NK-92 treated with Interleukin-12 subunit alpha and Interleukin-12 subunit beta, amount 100 ng/mL, for 24 hours (cell line): Measurements from ENCODE around the gene VPS72.

ENCODE experiments used
- DNase-seq: peaks from one replicate; lab custom pipeline; 2025; lab: John Stamatoyannopoulos, UW

Gene VPS72

DNA sequence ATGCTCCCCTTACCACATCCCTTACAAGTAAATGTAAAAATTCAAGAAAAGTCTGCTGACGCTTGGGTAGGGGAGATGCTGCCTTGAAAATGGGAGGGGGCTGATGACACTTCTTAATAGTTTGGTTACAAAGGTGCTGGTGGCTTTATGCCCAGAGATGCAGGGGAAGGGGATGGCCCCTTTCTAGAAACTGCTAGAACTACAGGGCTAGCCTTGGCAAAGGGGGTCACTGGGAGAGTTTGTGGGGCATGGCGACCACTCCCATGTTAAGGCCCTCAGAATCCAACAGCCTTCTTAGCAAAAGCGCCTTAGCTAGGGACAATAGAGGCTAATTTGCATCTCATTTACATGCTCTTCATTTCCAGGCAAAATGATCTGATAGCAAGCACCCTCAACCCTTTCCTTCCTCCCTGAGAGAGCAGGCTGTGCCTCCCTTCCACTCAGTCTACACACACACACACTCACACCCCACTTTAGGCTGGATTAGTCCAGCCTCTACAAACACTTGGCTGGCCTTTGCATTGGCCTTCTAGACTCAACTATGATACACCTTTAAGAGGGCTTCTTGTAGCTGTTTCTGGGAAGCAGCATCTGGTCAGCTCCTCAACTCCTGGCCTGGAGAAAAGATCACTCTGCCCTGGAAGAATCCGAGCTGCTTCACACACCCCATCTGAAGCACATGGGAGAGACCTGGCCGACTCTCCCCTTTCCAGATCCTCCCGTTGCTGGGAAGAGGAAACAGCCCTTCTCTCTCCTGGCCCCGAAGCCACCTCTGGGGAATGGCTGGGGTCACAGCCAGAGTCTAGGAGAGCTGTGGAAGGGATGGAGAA, 45.3 kb downstream of the VPS72 start:
- no peak for DNase-seq

DNA sequence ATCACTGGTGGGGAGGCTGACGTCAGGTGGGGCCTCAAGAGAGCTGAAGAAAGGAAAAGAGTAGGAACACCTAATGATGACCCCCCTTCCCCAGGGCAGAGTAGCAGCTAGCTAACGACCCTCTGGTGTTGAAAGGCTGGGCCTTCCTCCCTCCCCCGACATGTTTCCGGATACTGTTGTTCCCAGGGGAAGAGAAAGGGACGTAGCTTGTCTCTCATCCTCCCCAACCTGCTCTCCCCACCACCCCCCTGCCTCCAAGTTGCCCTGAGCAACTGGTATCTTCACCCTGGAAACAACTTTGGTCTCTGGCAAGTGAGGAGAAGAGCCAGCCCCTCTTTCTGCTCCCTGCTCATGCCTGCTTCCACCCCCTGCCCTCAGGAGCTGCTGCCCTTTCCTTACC, 46.0 kb downstream of the VPS72 start:
- no peak for DNase-seq

DNA sequence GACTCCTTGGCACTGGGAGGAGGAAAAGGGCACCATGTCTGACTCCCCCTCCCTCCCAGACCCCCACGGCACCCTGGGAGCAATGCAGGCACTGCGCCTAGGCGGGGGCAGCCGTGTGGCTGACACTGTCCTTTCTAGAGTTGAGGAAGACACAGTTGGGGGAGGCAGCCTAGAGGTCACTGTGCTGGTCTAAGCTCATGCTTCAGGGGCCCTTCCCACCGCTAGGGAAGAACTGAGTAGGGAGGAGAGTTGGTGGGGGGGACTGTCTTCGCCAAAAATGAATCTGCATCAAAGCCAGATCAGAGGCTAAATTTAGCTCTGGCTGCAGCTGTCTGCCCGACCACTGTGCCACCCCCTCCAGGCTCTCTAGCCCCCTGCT, 47.0 kb downstream of the VPS72 start:
- no peak for DNase-seq

DNA sequence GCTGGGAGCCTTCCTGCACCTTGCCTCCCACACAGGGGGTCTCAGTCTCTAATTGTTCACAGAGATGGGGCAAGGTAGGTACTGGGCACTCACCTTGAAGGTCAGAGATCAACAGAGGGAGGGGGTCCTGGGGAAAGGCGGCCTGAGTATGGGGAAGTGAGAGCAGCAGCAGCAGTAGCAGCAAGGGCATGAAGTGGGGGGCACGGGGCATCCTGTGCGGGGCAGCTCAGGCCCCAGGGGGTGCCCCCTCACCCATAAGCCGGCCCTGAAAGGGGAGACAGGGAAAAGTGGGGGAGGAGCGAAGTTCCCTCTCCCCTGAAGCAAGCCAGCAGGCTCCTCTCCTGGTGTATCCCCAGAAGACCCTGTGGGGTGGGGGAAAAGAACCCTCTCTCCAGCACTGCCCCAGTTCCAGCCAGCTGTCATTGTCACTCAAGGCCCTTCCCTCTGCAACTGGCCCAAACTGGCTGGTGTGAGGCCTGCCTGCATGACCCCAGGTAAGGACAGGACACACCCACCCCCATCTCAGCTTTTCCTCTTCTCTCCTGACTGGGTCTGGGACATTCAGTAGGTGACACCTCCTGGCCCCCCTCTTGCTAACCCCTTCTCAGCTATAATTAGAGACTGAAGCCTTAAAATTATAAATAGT, 47.5 kb downstream of the VPS72 start:
- no peak for DNase-seq

DNA sequence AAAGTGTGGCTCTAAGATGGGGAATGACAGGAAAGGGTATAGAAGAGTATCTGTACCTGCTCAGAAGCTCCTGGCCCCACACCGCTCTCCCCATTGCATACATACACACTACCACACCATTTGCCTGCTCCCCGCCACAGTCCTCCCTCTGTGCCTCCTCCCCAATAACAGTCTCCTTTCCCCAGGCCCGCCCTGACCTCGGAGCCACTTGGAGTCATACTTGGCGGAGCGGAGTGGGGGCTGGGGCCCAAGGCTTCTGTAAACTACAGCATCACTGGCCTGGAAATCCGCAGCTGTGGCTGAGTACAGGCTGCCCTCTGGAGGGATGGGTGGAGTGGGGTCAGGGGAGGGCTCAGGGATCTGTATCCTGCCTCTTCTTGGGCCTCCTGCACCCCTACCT, 52.2 kb downstream of the VPS72 start:
- DNase-seq: no peak

DNA sequence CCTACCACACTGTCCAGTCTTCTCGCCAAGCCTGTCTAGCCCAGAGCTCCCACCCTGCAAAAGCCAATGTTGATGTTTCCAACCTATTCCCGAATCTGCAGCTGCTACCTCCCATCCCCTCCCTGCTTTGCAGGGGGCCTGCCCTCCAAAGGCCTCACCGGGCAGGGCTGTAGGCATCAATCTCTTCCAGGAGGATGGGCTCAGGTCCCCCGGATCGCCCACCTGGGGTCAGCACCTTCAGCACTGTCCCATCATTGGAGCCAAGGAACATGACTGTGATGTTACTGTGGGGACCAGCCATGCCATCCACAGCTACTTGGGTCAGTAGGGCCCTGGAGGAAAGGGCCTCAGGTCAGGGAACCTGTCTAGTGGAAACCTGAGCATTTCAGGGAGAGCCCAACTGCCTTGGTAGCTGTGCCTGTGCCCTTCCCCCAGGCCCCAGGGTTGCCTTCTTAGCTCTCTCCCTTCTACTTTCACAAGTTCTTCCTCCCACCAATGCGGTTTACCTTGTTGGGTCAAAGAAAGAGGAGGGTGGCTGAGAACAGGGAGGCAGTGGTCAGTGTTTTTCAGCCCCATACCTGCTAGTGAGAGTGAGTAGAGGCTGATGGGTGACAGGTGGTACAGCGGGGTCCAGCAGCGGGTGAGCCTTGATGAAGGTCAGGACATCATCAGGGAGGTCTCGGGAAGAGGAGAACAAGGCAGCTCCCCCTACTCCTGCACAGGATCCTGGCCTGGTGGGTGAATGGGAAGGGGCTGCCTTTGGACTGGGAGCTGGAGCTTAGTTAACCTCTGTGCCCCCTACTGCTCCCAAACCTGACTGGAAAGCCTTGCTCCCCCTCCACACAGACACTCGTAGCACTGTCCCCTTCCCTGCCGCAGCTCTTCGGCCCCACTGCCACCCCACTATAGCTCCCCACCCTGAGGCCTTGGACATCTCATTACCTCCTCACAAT, 54.3 kb downstream of the VPS72 start:
- no peak for DNase-seq

DNA sequence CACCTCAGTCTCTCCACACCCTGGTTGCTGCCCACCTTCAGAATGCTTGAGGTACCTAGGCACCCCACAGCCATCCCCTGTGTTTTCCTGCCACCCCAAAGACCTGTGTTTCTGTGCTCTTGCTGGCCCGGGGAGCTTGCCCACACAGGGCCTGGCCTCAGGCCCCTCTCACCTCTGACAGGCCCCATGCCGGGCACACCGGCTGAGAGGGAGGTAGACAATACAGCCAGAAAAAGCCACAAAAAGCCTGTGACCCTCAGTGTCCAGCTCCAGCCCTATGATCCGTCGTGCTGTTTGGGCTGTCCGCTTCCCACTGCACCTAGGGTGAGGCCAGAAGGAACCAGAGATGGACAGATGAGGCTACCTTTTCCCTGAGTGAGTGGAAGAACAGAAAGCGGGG, 55.0 kb downstream of the VPS72 start:
- no peak for DNase-seq

DNA sequence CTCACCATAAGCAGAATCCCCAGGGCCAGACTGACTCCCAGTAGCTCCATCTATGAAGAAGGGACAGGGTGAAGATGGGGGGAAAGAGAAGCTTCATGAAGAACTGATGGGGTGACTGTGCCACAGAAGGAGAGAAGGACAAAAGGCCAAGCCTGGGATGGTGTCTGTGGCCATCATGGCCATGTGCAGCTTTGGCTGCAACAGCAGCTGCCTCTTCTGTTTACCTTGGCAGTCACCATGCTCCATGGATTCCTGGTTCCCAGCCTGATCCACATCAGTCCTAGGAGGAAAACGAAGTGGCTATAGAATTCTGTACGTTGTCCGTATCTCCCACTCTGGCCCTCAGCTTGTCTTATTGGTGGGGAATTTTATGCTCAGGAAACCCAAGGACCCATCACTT, 55.6 kb downstream of the VPS72 start:
- DNase-seq: no peak

DNA sequence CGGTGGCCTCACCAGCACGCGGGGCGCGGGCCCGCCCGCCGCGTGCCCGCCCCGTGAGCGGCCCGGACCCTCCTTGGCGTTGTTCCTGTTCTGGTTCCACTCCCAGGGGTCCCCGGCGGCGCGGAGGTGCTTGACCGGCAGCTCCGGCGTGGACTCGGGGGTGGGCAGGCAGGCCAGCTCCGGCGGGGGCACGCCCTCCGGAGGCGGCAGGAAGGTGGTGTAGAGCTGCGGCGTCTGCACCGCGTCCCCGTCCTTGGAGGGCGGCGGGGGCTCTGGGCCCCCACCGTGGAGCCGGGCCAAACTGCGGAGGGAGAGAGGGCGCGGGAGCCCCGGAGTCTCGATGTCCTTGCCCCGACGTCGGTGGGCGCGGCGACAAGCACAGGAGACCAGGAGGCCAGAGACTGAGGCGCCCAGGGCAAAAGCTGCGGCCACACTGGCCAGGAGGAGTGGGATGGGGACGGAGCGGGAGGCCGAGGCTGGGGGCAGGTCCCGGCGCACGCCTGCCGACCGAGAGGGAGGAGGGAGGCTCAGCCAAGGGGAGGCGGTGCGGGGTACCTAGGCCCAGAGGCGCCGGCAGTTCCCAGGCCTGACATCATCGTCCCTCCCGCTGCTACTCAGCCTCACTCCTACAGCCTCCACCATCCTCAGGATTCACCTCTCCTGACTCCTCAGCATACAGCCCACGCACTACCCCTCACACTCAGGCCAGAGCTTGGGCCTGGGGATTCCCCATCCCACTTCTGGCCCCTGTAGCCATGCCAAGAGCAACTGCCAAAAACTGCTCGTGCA, 56.8 kb downstream of the VPS72 start:
- no peak for DNase-seq

DNA sequence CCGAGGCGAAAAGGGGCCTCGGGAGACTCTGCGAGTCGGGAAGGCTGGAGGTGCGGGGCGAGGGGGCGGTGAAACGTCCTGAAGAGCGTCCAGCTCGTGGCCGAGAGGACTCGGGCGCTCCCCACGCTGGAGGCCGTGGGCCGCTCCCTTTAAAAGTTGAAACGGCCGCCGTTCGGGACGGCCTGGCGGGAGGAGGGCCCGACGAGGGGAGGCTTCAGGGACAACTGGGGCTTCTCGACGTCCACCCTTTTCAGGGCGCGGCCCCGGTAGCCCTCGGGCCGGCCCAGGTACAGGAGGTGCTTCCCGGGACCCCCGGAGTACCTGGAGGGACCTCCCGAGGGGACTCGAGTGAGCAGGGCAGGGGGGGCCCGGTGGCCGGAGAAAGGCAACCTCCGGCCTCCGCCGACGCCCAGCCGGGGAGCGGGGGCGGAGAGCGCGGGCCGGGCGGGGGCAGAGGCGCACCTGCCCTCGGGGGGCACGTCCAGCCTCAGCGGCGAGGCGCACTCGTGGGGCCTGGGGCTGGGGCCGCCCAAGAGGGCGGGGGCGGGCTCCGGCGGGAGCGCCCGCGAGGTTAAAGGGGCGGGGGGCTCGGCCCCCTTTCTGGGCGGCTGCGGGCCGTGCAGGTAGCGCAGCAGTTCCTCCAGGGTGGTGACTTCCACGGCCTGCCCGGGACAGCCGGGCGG, 57.5 kb downstream of the VPS72 start:
- DNase-seq: no peak

DNA sequence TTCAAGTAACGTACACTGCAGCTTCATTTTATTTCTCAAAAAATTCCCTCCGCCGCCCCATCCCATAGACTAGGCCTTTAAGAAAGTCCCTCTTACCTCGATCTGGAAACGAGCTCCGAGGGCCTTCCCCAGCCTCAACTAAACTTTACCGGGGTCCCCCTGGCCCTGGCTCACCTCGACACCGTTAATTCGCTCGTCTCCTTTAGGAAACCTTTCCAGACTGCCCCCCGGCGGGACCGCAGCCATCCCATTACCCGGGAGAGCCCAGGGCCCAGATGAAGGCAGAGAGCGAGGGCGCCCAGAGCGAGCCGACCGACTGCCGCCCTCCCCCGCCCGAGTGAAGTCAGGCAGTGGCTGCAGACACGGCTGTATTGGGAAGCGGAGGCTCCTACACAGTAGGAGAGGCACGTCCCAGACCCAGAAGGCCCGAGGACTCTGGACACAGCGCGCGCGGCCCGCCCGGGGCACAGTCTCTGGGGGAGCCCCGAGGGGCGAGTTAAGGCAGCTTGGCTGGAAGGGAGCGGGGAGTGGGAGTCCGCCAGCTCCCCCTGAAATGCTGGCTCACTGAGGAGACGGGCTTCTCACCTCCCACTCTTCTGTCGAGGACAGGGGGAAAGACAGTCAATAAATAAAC, 58.2 kb downstream of the VPS72 start:
- DNase-seq: no peak

DNA sequence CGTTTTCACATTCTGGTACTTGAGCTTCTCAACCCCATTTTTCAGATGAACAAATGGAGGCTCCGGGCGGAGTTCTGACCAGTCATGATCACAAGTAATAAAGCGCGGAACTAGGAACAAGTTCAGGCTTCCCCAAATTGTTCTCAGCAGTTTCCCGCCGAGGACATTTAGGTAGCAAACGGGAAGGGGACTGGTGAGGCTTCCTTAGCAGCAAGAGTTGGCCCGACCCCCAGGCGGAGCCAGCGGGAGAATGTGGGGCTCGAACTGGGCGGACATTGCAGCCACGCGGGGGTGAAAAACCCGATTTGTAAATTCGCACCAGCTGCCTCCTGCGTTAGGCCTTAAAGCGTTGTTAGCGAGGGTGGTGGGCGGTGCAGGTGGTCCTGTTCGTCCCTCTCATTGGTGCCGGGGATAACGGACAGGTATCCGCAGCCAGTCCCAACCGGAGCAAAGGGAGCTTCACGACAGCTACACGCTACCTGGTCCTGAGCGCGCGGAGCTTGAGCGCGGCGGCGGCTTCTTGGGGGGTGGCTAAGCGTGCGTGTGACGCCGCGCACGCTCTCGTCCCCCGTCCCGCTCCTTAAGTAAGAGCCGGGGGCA, 58.9 kb downstream of the VPS72 start:
- DNase-seq: no peak

DNA sequence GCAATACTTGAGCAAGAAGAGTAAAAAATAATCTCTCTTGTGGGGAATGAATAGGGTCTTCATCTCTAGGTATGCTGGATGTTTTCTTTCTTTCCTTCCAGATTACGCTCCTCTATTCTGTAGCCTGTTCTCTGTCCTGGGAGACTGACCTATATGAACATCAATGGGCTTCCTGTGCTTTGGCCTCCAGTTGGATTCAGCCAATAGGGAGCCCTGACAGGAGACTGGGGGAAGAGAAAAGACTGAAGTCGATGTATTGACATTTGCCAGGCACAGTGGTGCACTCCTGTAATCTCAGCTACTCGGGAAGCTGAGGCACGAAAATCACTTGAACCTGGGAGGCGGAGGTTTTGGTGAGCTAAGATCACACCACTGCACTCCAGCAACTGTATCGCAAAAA, 61.2 kb downstream of the VPS72 start:
- no peak for DNase-seq
